Measurements from ENCODE around the gene C19orf12.

The C19orf12 gene

GRCh38 chr19:29694669-29695627 is 20.1 kb downstream of the C19orf12 start:
- peak; percentile 92 for DNase-seq

DNA sequence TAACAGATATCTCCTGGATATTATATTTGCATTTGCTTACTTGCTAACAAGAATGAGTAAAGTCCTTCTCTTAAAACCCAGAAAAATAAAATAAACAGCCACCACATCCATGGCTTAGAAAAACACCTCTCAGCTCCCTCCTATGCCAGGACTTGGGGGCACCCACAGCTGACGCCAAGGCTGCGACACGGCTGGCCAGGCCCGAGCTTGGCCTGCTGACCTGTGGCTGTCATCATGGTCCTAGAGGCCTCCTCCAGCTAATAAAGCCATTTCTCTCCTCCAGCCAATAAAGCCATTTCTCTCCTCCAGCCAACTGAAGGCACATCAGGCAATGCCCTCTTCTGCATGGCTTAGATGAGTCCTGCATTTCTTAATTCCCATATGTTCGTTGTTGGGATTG is 20.9 kb downstream of the C19orf12 start:
- no peak for DNase-seq

DNA sequence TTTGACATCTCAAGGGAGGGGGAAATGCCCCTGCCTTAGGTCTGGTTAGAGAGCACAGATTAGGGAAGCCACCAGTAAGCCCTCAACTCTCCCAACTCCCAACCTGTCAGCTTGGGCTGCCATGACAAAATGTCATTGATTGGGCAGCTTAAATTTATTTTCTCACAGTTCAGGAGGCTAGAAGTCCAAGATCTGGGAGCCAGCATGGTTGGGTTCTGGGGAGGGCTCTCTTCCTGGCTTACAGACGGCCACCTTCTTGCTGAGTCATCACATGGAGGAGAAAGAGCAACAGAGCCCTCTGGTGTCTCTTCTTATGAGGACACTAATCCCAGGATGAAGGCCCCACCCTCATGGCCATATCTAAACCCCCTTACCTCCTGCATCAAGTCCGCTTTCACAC is 24.2 kb downstream of the C19orf12 start:
- DNase-seq = no peak

DNA sequence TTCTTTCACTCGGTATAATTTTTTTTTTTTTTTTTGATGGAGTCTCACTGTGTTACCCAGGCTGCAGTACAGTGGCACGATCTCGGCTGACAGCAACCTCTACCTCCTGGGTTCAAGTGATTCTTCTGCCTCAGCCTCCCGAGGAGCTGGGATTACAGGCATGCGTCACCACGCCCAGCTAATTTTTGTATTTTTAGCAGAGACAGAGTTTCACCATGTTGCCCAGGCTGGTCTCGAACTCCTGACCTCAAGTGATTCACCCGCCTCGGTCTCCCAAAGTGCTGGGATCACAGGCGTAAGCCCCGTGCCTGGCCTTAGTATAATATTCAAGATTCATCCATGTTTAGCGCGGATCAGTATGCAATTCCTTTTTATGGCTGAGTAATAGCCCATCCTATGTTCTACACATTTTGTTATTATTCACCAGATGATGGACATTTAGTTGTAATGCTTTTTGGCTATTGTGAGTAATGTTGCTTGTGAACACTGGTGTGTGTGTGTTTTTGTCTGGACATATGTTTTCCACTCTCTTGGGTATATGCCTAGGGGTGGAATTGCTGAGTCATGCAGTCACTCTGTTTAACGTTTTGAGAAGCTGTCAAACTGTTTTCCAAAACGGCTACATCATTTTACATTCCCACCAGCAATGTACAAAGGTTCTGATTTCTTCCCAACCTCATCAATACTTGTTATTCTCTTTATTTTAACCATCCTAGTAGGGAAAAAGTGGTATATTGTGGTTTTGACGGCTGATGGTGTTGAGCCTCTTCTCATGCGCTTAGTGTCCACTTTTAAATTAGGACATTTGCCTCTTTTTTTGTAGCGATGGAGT is 26.9 kb downstream of the C19orf12 start:
- DNase-seq = no peak

- DNase-seq = no peak
Observed at GRCh38 chr19:29687244-29687896, 27.7 kb downstream of the C19orf12 start.

DNA sequence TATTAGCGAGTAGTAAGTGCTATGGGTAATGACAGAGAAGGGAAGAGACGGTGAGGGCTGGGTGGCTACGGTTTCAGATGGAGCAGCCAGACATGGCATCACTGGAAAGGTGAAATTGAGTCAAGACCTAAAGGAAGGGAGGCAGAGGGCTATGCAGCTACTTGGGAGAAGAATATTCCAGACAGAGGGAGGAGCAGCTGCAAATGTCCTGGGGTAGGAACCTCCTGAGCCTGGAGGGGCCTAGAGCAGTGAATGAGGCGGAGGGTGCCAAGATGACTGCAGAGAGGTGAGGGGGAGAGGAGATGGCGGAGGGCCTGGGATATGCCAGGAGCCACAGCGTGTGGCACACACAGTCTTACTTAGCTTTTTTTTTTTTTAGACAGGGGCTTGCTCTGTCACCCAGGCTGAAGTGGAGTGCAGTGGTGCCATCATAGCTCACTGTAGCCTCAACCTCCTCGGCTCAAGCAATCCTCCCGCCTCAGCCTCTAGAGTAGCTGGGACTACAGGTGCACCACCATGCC is 28.7 kb downstream of the C19orf12 start:
- DNase-seq = no peak

DNA sequence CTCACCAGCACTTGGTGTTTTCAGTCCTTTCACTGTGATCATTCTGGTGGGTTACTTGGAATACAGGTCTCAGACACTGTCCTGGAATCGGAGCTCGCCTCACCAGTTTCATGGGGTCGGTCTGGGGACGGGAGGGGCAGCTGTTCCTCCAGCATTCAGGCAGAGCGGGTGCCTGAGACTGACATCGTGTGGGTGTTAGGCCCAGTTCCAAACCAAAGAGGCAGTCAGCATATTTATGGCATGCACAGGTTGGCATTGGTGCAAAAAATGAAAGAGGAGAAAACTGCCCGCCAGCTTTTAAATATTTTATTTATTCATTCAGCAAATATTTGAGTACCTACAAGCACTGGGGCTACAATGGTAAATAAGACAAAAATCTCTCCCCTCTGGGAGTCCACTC is 29.7 kb downstream of the C19orf12 start:
- DNase-seq = no peak

DNA sequence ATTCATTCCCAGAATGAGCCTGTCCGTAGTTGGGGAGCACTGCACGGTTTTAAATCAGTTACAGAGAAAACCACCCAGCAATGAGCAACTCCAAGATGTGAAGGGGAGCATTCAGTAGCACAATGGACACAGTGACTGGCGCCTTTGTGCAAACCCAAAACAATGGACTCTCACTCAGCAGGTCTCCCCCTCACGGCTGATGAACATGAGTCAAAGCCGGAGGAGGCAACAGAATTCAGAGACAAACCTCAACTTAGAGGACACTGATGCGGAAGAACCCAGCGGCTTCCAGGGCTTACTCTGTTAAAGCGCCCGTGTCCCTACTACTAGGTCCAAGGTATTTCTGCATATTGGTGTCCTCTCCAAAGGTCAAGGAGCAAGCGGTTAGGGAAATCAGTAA is 32.1 kb downstream of the C19orf12 start:
- no peak for DNase-seq

- DNase-seq = peak; percentile 32
Observed at GRCh38 chr19:29682236-29682895, 32.7 kb downstream of the C19orf12 start.

GRCh38 chr19:29681422-29682235 is 33.4 kb downstream of the C19orf12 start:
- DNase-seq = no peak

- DNase-seq = no peak
Observed at GRCh38 chr19:29680937-29681336, 34.1 kb downstream of the C19orf12 start.

DNA sequence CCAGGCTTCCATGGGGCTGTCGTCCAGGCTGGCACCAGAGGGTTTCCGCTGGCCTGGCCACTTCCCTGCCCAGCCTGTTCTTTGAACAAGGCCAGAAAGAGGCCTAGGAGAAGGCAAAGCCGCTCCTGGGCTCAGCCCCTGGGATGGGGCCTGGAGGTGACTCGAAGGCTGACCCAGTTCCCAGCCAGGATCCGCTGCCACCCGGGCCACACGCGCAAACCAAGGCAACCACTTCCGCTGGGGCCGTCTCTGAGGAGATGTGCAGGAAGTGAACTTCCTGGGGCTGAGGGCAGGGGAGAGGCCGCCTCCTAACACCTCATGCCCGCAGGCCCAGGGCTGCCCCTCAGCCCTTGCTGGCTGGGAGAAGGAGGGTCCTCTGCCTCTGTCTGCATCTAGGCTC is 34.6 kb downstream of the C19orf12 start:
- DNase-seq = no peak

GRCh38 chr19:29679598-29680210 is 35.4 kb downstream of the C19orf12 start:
- DNase-seq = no peak

DNA sequence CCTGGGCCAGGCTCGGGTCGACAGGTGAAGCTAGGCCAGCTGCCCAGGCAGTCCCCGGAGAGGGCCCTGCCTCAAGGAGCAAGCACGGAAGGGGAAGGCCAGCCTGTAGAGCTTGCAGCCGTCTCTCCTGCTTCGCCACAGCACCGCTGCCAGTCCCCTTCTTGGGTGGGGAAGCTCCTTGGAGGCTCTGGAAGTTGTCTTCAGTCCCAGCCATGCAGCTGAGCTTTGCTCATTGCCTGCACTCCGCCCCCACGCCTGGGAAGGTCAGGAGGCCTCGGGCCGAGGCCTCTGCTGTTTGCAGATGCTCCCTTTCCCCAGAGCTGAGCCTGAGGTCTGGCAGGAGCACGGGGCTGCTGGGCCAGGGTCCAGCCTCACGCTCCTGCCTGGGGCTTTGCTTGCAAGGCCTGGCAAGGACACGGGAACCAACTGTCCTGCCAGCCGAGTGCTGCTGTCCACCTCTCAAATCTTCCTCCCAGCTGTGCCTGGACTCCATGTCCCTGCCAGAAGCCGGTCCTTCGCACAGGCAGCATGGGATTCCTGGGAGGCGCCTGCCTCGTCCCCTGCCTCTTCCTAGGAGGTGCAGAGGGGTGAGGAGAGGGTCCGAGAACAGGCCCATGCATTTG is 36.5 kb downstream of the C19orf12 start:
- DNase-seq = peak; percentile 66

DNA sequence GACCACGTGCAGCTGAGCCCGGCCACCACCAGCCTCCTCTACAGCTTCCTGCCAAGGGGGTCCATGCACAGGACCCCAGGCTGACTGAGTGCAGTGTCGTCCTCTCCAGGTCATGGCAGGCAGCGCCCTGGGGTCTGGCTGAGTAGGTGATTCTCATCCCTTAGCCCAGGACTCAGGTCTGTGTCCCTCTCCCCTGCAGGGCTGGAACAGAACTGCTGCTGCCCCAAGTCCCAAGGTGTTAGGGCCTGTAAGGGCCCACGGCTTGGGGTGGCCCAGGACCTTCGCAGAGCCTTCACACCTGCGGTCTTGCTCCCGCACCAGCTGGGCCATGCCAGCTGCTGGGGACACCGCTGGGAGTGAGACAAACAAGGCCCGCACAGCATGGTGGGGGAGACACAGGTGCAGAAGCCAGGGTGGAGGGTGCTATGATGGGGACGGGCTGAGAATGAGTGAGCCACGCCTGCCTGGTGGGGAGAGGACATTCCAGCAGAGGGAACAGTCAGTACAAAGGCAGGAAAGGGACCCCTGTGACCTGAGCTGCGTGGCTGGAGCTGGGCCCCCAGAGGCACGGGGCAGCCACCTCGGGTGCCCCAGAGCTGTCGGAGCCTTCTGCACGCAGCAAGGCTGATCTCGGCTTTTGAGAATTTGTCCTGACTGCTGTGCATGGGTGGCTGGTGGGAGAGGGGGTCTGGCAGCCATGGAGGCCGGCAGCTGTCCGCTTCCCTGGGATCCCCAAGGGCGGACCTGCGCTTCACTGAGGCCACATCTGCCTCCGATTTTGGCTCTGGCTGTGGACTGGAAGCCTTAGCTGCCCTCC is 37.9 kb downstream of the C19orf12 start:
- no peak for DNase-seq

GRCh38 chr19:29676586-29676985 is 38.5 kb downstream of the C19orf12 start:
- DNase-seq = no peak

- no peak for DNase-seq
Observed at GRCh38 chr19:29675650-29676186, 39.3 kb downstream of the C19orf12 start.

DNA sequence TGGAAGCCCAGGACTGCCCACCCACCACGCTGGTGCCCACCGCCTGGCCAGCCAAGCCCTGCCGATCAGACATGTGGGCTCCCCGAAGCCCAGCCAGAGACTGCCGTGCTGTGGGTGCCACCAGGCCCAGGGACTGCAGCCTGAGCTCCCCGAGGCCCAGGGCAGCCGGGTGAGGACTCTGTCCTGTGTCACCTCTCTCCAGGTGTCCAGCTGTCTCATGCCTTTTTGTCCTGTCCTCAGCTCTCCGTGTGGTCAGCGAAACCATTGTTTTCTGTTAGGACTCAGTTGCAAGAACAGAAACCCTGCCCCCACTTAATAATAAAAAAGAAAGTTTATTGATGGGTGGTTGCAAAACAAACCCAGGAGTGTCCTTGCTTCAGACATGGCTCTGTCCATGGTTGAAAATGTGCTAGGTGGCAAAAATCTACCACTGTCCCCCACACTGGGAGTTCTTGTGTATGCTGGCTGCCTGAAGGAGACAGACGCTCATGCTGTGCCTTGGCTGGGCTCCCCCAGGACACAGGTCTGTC is 39.9 kb downstream of the C19orf12 start:
- DNase-seq = no peak

All from islet precursor cell (in vitro differentiated cells).